HG03039 (cell line): ENCODE data around the gene ZNF70.

Source experiments
- ATAC-seq: cut with Tn5 transposase; IDR thresholded peaks from one replicate; pipeline ENCODE4 v1.9.1; 2021; ENCODE audit warnings: mild to moderate bottlenecking, moderate library complexity; ENCODE audit not compliant: unreplicated experiment

The ZNF70 gene

DNA sequence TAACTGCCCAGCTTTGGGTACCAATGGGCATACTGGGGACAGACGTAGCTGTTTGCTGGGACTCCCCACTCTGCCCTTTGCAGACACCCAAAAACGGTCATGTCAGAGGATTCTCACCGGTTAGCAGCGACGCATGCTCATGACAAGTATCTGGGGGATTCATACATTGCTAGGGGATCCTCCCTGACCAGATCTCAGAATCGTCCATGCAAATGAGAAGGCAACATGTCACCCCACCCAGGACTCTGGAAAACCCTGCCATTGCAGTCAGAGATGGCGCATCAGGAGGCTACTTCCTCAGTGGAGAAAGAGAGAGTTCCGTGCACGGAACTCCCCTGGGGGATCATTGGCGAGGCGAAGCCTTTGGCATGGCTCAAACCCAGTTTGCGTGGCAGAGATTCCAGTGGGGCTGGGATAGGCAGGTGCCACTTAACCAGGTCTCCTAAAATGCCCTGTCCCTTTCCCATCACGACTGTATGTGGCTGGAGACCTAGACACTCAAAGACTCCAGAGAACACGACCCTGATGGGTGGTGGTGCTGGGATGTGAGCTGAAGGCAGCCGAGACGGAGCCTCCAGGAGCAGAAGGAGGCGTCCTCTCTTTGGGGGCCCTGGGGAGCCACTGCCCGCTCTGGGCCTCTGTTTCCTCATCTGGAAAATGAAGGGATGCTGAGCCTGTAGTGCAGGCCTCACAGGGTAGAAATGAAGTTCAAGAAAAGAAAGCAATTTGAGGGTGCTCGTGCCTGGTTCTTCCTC lies 55.2 kb downstream of the ZNF70 start:
- ATAC-seq, result no peak

DNA sequence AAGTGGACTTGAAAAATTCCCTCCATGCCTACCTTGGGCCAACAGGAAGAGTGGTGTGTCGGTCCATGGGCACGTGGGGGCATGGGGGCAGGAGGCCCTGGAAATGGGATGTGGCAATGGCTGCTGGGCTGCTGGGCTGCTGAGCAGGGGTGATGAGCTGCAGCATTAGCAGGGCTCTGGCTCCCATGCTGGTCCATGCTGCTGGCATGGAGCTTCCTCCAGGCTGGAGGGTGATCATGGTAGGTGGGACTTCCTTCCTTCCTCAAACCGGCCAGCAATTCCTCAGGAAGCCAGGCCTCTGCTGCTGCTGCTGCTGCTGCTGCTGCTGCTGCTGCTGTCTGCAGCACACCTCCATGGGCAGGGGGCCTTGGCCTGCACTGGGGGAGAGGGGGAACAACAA lies 55.8 kb downstream of the ZNF70 start:
- no peak for ATAC-seq

DNA sequence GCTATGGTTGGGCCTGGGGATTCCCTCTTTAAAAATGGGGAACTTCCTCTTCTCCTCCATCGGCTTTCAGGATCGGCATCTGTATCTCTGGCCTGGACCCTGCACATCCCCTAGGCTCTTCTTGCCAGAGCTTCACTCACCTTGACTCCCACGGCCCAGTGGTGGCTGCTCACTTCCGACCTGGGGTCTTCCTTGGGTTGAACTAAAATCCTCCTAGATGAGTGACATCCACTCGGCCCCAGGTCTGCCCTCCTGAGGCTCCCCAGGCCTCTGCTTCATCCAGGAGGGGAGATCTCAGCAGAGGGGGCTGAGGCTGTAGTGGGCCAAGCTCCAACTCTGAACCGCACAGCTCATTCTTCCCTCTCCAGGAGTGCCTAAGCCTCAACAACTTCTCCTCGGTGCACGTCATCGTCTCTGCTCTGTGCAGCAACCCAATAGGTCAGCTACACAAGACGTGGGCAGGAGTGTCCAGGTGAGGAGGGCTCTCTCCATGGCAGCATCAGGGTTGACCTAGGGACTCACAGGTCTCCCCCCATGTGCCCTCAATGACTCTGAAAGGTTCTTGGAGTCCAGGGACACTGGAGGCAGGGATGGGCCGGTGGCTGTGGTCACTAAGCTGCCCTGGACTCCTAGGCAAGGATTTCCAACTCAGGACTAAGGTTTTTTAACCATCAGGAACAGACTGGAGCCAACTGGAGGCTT lies 56.8 kb downstream of the ZNF70 start:
- no peak for ATAC-seq

GRCh38 chr22:23692598-23693291 lies 58.2 kb downstream of the ZNF70 start:
- no peak for ATAC-seq

DNA sequence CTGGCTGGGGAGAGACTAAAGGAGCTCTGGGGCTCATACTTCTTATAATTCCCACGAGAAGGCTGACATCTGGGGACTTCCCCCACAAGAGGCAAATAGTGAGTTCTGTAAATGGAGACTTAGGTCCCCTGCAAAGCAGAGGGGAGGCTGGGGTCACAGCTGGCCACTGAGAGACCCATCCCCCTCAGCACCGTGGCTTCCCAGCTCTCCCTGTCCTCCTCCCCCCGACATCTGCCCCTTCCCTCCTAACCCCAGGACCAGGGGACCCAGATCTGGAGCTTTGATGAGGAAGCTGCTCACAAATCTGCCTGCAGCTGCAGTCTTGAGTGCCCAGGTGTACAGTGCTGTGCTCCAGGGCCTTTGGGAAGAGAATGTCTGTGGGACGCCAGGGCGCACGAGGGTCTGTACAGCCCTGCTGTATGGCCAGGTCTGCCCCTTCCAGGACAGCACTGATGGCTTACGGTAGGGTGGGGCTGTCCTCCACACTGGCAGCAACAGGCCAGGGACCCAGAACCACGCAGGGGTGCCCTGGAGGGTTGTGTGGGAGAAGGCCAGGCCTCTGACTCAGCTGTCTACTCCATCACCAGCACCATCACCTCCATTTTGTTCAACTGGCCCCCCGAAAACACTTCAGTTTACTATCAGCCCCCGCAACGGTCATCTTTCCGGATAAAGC lies 59.0 kb downstream of the ZNF70 start:
- no peak for ATAC-seq

- no peak for ATAC-seq
Measured at GRCh38 chr22:23690713-23691112, 60.2 kb downstream of the ZNF70 start, which contains the start of gene RGL4. Gene RGL4, plus strand, starts transcription at chr22:23691013. Its CDS starts 1,018 bp downstream, at chr22:23692031.

DNA sequence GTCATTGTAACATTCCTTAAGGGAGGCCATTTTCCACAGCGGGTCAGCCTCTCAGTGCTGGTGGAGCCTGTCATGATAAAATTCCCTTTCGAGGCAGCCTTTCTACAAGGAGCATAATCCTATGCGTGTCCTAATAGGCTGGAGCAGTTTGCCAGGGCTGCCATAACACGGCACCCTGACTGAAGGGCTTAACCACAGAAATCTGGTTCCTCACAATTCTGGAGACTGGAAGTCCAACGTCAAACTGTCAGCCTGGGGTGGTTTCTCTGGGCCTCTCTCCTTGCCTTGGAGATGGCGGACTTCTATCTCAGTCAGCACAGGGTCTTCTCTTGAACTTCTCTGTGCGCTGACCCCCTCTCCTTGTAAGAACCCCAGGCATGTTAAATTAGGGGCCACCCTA lies 61.5 kb downstream of the ZNF70 start:
- no peak for ATAC-seq
